Activated CD4-positive, alpha-beta T cell treated with anti-CD3 and anti-CD28 coated beads, Interleukin-2, amount 50 U/mL, for 48 hours (primary cell): ENCODE measurements around the gene SGCA.

Experiments
- DNase-seq, 2 experiments: peaks; one replicate each; pipeline ENCODE4 v3.0.0-alpha.2; 2020

The SGCA gene

DNA sequence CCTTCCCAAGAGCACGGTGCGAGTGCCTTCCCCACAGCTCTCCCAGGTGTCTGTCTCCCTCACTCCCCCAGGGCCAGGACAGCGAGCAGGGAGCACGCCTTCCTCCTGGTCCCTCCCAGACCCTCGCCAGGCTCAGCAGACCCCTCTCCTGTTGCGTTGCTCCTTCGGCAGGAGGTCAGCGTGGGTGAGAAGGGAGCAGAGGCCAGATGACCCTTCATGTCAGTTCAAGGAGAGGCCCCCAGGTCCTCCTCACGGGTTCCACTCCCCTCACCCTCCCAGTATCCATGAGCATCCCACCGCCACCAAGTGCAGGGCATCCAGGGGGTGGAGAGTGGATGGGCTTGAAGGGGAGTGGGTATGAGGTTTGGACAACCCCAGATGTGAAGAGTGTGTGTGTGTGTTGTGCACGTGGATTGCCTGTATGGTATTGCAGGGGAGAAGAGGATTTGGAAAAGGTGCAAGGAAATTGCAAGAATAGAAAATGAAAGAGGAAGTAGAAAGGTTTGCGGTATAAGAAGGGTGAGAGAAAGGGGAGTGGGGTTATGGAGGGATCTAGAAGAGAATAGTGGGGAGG lies 17.7 kb downstream of the SGCA start:
- no peak for DNase-seq

DNA sequence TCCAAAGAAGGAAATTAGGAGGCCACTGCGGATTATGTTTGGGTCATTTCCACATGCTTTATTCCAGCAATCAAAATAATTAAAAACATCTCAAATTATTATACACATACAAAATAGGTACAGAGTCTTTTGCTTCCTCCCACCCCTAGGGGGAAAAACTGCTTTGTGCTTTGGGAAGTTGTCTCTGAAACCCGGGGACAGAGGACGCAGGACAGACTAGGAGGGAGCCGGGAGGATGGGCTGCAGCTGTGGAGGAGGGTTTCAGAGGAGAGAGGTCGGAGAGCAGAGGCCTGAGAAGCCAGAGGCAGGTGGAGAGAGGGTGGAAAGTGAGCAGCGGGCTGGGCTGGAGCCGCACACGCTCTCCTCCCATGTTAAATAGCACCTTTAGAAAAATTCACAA lies 18.3 kb downstream of the SGCA start:
- no peak for DNase-seq

DNA sequence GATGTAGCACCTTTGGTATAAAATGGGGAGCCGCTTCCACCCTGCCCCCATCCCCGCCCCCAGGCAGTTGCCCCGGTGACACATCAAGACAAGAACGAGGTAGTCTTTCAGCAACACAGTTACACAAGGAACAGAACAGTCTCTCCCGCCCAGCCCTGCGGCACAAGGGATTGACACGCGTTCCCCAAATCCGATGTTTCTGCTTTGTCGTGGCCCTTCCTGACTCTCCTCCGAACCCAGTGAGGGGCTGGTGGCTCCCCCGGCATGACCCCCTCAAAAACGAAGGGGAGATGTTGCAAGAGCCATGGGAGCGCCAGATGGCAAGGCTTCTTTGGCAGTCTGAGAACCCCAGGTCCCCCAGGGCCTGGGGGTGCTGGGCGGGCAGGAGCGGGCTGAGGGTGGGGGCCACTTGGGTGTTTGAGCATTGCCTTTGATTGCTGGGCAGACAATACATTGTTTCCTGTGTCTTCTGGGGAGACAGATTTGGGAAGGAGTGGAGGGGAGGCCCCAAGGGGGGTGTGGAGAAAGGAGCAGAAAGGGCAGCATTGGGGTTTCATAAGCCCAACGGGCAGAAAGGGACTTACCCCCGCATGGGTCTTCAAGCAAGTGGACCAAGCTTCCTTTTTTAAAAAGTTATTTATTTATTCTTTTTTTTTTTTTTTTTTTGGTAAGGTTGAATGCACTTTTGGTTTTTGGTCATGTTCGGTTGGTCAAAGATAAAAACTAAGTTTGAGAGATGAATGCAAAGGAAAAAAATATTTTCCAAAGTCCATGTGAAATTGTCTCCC lies 19.0 kb downstream of the SGCA start:
- DNase-seq, result no peak

DNA sequence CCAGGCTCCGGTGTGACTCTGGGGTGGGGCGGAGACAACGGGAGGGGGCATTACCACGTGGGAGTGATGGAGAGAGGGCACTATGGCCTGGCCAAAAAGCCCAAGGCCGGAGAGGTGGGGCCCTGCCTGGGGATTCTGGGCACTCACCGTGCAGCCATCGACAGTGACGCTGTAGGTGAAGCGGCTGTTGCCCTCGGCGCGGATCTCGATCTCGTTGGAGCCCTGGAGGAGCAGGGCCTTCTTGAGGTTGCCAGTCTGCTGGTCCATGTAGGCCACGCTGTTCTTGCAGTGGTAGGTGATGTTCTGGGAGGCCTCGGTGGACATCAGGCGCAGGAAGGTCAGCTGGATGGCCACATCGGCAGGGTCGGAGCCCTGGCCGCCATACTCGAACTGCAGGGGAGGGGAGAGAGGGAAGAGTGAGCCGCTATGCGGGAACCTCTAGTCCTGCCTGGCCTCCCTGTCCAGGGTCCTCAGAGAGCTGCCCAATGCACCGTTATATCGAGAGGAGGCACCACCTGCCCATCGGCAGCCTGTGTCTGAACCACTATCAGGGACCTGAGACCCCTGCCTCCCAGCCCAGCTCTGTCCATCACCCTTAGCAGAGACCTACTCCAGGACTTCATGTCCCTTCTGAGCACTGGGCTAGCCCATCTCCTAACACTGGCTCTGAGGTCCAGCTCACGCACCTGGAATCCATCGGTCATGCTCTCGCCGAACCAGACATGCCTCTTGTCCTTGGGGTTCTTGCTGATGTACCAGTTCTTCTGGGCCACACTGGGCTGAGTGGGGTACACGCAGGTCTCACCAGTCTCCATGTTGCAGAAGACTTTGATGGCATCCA lies 20.0 kb downstream of the SGCA start:
- no peak for DNase-seq

DNA sequence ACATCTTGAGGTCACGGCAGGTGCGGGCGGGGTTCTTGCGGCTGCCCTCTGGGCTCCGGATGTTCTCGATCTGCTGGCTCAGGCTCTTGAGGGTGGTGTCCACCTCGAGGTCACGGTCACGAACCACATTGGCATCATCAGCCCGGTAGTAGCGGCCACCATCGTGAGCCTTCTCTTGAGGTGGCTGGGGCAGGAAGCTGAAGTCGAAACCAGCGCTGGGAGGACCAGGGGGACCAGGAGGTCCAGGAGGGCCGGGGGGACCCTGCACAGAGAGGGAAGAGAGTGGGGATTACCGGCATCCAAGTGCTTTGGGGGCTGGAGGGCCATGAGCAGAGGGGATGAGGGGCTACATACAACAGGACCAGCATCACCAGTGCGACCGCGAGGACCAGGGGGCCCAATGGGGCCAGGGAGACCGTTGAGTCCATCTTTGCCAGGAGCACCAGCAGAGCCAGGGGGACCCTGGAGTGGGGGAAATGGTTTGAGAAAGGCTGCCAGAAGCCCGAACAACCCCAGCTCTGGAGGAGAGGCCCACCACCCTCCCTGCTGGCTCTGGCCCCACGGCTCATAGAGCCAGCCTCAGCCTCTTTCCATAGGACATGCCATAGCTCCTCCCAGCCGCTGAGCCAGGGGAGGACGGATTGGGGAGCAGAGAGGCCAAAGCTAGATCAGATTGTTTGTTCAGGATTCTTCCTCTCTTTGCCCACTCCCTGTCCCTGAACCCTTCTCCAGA lies 21.0 kb downstream of the SGCA start:
- no peak for DNase-seq

- DNase-seq, result no peak
Measured at GRCh38 chr17:50187394-50187725, 21.6 kb downstream of the SGCA start.

DNA sequence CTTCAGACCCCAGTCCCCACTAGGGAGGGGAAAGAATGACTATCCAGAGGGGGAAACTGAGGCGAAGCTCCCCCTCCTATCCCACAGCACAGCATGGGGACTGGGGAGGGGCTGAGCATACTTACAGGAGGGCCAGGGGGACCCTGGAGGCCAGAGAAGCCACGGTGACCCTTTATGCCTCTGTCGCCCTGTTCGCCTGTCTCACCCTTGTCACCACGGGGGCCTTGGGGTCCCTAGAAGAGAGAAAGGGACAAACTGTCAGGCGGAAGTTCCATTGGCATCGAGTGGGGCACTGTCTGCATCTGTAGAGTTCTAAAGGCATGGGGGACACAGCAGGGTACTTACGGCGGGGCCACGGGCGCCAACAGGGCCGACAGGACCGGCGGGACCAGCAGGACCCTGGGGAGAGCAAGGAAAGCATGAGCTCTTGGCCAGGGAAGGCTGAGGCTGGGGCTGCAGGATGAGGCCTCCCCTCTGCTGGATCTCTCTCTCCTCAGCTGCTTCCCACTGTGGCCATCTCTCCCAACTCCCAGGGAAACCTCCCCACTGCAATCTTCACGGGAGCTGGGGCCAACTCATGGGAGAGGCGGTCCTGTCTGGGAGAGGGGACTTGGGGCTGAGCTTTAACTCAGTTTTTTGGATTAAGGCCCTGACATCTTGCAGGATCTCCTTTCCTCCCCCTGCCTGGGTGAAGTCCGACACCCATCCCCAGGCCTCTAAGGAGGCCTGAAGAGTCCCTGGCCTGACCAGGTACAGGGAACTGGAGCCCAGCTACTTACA lies 22.1 kb downstream of the SGCA start:
- DNase-seq, result no peak

GRCh38 chr17:50188531-50188920 lies 22.7 kb downstream of the SGCA start:
- no peak for DNase-seq

DNA sequence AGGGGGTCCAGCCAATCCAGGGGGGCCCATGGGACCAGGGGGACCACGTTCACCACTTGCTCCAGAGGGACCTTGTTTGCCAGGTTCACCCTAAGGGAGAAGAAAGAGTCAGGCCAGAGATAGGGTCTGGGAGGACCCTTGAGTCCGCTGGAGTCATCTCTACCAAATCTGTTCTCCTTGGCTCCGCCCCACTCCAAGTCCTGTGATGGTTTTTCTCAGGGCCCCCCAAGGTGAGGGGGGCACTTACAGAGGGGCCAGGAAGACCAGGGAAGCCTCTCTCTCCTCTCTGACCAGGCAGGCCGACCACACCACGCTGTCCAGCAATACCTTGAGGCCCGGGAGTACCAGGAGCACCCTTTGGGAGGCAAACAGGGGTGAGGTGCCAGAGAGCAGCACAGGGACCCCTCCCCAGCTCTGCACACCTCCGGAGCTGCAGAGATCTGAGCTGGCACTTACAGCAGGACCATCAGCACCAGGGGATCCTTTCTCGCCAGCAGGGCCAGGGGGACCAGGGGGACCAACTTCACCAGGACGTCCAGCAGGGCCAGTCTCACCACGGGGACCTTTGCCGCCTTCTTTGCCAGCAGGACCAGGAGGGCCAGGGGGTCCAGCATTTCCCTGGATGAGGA lies 23.2 kb downstream of the SGCA start:
- no peak for DNase-seq

DNA sequence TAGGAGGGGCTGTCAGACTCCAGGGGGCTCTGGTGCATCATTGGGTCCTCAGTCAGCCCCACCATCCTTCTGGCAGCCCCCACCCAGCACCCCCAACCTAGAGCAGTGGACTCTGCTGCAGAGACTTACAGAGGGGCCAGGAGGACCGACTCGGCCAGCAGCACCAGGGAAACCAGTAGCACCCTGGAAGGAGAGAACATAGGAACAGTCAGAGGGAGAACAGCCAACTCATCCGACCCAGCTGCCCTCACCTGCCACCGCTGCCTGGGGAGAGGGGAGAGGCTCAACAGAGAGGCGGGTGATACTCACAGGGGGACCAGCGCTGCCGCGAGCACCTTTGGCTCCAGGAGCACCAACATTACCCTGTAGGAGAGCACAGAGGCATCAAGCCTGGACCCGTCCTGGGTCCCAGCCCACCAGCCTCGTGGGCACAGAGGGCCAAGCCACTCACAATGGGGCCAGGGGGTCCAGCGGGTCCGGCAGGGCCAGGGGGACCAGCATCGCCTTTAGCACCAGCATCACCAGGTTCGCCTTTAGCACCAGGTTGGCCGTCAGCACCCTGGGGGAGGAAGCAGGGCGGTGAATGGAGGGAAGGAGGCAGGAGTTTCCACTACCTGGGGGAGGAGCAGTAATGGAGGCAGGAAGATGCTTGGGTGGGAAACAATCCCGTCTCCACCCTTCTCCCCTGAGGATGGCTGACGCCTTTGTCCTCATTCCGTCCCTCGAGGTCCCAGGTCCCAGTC lies 23.9 kb downstream of the SGCA start:
- DNase-seq, result no peak

DNA sequence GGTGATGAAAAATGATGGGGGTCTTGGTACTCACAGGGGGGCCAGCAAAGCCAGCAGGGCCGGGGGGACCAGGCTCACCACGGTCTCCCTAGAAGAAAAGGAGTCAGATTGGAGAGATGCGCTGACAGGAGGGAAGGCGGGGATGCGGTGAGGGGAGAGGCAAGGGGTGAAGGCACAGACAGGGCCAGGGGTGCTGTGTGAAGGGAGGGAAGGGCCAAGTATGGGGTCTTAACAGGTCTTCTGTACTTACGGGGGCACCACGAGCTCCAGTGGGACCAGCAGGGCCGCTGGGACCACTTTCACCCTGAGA lies 24.4 kb downstream of the SGCA start:
- no peak for DNase-seq

GRCh38 chr17:50190603-50191358 lies 25.0 kb downstream of the SGCA start:
- no peak for DNase-seq

GRCh38 chr17:50191359-50192143 lies 25.7 kb downstream of the SGCA start:
- no peak for DNase-seq

GRCh38 chr17:50192144-50192617 lies 26.4 kb downstream of the SGCA start:
- DNase-seq, result no peak

DNA sequence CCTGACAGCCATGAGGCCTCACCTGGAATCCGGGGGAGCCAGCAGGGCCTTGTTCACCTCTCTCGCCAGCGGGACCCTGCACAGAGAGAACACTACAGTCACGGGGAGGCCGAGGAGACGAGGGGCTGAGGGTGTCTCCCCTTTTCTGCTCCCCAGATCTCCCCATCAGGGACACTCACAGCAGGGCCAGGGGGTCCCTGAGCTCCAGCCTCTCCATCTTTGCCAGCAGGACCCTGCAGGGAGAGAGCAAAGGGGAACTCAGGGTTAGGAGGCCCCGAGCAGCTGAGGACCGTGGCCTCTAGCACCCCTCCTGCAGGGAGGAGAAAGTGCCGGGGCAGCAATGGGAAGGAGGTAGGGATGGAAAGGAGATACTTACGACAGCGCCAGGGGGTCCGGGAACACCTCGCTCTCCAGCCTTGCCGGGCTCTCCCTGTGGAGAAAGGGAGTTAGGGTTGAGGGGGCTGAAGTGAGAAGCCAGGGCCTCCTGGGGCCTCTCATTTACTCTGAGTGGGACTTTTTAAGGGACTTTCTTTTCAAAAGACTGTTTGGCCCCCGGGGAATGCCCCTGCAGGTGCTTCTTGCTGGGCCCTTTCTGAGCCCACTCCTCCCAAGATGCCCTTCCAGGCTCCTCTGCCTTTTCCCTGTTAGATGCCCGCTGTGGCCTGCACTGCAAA lies 26.9 kb downstream of the SGCA start:
- DNase-seq, result no peak

DNA sequence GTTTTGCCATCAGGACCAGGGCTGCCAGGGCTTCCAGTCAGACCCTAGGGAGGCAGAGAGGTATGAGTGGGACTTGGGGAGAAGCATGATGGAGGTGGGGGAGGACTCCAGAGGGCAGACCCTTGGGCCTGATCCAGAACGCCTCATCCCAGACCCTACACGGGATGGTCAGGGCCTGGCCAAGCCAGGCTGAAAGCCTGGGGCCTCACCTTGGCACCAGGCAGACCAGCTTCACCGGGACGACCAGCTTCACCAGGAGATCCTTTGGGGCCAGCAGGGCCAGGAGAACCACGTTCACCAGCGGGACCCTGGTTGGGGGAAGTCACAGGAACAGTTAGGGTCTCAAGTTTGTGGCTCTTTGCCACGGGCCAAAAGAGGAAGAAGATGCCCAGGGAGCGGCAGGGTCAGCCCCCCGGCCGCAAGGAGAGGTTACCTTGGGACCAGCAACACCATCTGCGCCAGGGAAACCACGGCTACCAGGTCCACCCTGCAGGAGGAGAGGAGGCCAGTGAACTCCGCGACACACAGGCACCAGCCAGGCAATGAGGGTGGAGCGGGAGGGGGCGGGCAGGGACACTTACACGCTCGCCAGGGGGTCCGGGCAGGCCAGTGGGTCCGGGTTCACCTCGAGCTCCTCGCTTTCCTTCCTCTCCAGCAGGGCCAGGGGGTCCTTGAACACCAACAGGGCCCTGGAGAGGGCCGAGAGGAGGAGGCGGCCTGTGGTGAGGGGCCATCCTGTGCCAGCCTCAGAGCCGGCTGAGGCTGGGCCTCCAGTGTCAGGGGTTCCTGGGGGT lies 28.5 kb downstream of the SGCA start:
- no peak for DNase-seq

DNA sequence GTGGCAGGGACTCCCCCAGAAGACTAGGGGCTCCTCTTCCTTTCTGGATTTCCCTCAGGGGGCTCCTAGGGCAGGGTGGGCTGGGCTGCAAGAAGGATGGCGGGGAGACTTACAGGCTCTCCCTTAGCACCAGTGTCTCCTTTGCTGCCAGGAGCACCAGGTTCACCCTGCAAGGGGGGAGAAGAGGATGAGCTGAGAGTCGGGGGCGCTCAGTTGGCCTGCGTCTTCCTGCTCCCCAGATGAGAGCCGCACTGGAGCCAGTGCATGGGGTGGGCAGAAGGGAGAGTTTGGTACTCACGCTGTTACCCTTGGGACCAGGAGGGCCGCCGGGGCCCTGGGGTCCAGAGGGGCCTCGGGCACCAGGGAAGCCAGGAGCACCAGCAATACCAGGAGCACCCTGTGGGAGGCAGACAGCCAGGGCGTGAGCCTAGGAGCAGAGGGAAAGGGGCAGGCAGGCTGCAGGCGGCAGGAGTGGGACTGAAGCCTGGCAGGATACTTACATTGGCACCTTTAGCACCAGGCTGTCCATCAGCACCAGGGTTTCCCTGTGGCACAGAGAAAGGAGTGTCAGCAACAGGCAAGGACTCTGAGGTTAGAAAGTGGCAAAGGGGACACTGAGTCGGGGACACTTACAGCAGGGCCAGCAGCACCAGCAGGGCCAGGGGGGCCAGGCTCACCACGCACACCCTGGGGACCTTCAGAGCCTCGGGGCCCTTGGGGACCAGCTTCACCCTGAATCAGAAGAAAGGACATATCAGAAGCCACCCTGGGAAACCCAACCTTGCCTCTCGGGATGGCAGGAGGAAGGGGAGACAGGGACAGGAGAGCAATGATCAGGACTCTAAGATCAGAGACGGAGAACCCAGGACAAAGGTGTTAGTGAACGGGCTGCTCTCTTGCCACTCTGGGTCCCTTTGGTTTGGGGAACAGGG lies 29.4 kb downstream of the SGCA start:
- no peak for DNase-seq
